Measurements from ENCODE around the gene TPBGL.
"Not testable (repeated sequence)": the region's sequence is repeated elsewhere in the genome, so short reads cannot be mapped to it uniquely, and the experiment has no call there.

GRCh38 chr11:75274716-75275115 lies 34.1 kb downstream of the TPBGL start:
- not testable (repeated sequence) for TF ChIP-seq EZH2phosphoT487 (IDR thresholded peaks at IDR 0.05; ENCODE audit: borderline replicate concordance, low read depth); TAF1 (IDR thresholded peaks at IDR 0.05; ENCODE audit: borderline replicate concordance, low read depth, low read length); TEAD4 (IDR thresholded peaks at IDR 0.05; ENCODE audit: borderline replicate concordance, insufficient read depth)
